HFFc6 (cell line): ENCODE results near the gene PKIG. TPM values are rescaled to one million over a fixed set of nuclear protein-coding genes. Genes with fewer than 3 reads are reported as not detected.

Source experiments
- DNase-seq: peaks from one replicate; pipeline ENCODE4 v3.0.0-alpha.2; 2018
- H3K27ac Mint-ChIP-seq: 2 replicates; pipeline ENCODE4 v1.8.0; 2020; ENCODE audit warnings: mild to moderate bottlenecking, mixed read lengths
- H3K27me3 Mint-ChIP-seq: 2 replicates; pipeline ENCODE4 v1.8.0; 2021; ENCODE audit warnings: mild to moderate bottlenecking, moderate library complexity, mixed read lengths; ENCODE audit not compliant: insufficient read depth
- H3K36me3 Mint-ChIP-seq: 2 replicates; pipeline ENCODE4 v1.8.0; 2021; ENCODE audit warnings: low read depth, mixed read lengths
- H3K4me1 Mint-ChIP-seq: 2 replicates; pipeline ENCODE4 v1.8.0; 2020; ENCODE audit warnings: low read depth, mixed read lengths
- H3K4me3 Mint-ChIP-seq: 2 replicates; pipeline ENCODE4 v1.8.0; 2020; ENCODE audit warnings: mild to moderate bottlenecking, moderate library complexity, mixed read lengths
- H3K9me3 Mint-ChIP-seq: 2 replicates; pipeline ENCODE4 v1.8.0; 2020; ENCODE audit warnings: mild to moderate bottlenecking, mixed read lengths
- CTCF ChIP-seq: fragments of 200-600 bp; sonication (generic); IDR thresholded peaks from 2 replicates; pipeline ENCODE4 v1.5.0; 2021; ENCODE audit warnings: antibody characterized with exemption, mild to moderate bottlenecking
- total RNA-seq, 6 experiments: library from RNA; stranded (reverse); fragmentation: NEBNext Ultra II Directional; extraction: Animal tissue kit (Norgen Biotek cat#: 25700); gene quantifications; 2 replicates in 1 of 6; 3 replicates in 5 of 6; pipeline ENCODE4 v1.2.3, GENCODE V29; 2021

Gene PKIG
- total RNA-seq, 6 experiments from 2014 or later: 35.5 to 57.6 (median 52.0) TPM

- Mint-ChIP-seq H3K27ac (no peak overlapping the region), H3K4me3 (no peak overlapping the region), H3K9me3 (no peaks in the 10 kb centered on the region), H3K36me3 (peaks cover 17% of the 10 kb centered on the region; the same call in 1 of the 2 replicates), H3K27me3 (no peaks in the 10 kb centered on the region), H3K4me1 (peaks cover 51% of the 10 kb centered on the region)
- TF ChIP-seq CTCF: no peak
- DNase-seq: no peak
These were observed 8.8 kb downstream of the PKIG start for GRCh38 chr20:44590980-44591778.

GRCh38 chr20:44592366-44592765 is 10.0 kb downstream of the PKIG start:
- Mint-ChIP-seq H3K27me3 (no peaks in the 10 kb centered on the region; the same call in 1 of the 2 replicates), H3K4me3 (no peak overlapping the region), H3K27ac (no peak overlapping the region), H3K4me1 (peaks cover 41% of the 10 kb centered on the region), H3K9me3 (no peaks in the 10 kb centered on the region), H3K36me3 (peaks cover 17% of the 10 kb centered on the region; the same call in 1 of the 2 replicates)
- no peak for TF ChIP-seq CTCF
- DNase-seq: no peak

- Mint-ChIP-seq H3K27me3 (no peaks in the 10 kb centered on the region; the same call in 1 of the 2 replicates), H3K27ac (no peak overlapping the region), H3K9me3 (no peaks in the 10 kb centered on the region), H3K36me3 (peaks cover 17% of the 10 kb centered on the region; the same call in 1 of the 2 replicates), H3K4me1 (peaks cover 44% of the 10 kb centered on the region), H3K4me3 (no peak overlapping the region)
- no peak for DNase-seq
- no peak for TF ChIP-seq CTCF
These were observed 11.4 kb downstream of the PKIG start for GRCh38 chr20:44593751-44594150.

- no peak overlapping the region for H3K4me3 Mint-ChIP-seq
- H3K9me3 Mint-ChIP-seq: no peaks in the 10 kb centered on the region
- H3K36me3 Mint-ChIP-seq: peaks cover 16% of the 10 kb centered on the region; the same call in 1 of the 2 replicates
- peaks cover 45% of the 10 kb centered on the region for H3K4me1 Mint-ChIP-seq
- DNase-seq: no peak
- TF ChIP-seq CTCF: no peak
- H3K27me3 Mint-ChIP-seq: no peaks in the 10 kb centered on the region; the same call in 1 of the 2 replicates
- H3K27ac Mint-ChIP-seq: peak overlapping the region; percentile 59; the same call in 1 of the 2 replicates
These were observed 12.4 kb downstream of the PKIG start for GRCh38 chr20:44594730-44595129.

- Mint-ChIP-seq H3K4me3 (no peak overlapping the region), H3K27ac (no peak overlapping the region), H3K36me3 (0 out of 2 replicates have a peak, but pooled peaks cover 5% of the 10 kb centered on the region), H3K27me3 (no peaks in the 10 kb centered on the region; the same call in 1 of the 2 replicates), H3K4me1 (peaks cover 55% of the 10 kb centered on the region), H3K9me3 (no peaks in the 10 kb centered on the region)
- DNase-seq: no peak
- no peak for TF ChIP-seq CTCF
These were observed 13.6 kb downstream of the PKIG start for GRCh38 chr20:44596010-44596409.
